Stimulated activated CD4-positive, alpha-beta T cell treated with anti-CD3 and anti-CD28 coated beads, Interleukin-12 subunit alpha, Interleukin-12 subunit beta, amount 100 ng/mL, for 4 hours (primary cell): ENCODE data around the gene SPIRE1.
"Not testable (repeated sequence)": the region's sequence is repeated elsewhere in the genome, so short reads cannot be mapped to it uniquely, and the experiment has no call there.

Experiments
- DNase-seq: peaks from one replicate; pipeline ENCODE4 v3.0.0-alpha.2; 2020

Gene SPIRE1

DNA sequence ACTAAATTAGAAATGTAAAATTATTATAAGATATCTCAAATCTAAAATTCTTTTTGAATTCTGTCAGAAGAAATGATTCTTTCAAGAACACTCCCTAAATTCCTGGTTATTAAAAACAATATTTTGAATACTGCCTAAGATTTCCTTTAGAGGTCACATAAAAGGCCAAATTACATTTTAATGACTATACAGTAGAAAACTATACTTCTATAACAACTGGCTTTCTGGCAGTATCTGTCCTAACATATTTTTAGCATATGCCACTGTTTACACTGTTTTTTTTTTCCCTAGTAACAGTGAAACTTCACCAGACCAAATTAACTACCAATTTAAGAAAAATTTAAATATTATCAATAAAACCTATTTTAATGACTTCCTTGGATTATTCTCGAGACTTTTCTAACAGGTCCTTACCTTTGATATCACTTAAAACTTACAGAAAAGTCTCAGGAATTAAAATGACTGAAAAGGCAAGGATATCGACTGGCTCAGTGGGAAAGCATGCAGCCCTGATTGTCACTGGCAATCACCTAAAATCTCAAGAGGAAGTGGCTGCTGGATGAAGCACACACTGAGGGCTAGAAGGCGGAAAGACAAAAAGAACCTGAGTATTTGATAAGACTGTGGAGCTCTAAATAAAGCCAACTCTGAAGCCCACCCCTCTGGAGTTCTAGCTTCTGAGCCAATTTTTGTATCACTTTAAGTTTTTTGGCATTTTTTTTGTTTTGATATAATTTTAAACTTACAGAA, 59.6 kb downstream of the SPIRE1 start:
- no peak for DNase-seq

DNA sequence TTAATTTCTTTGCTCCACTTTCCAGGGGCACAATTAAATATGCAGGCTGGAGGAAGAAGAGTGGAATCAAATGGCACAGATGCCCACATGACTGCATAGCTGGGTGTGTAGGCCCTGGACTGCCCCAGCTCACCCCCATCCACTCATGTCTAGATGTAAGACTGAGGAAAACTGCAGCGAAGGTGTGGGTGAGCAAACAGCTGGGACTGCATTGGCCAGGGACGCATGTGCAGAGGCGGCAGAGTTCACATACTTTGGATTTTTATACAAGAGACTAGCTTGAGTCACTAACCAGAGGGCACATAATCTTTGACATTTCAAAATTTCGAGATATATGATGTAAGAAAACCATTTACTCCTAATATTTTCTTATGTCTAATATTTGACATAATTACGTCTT, 60.1 kb downstream of the SPIRE1 start:
- DNase-seq: no peak

DNA sequence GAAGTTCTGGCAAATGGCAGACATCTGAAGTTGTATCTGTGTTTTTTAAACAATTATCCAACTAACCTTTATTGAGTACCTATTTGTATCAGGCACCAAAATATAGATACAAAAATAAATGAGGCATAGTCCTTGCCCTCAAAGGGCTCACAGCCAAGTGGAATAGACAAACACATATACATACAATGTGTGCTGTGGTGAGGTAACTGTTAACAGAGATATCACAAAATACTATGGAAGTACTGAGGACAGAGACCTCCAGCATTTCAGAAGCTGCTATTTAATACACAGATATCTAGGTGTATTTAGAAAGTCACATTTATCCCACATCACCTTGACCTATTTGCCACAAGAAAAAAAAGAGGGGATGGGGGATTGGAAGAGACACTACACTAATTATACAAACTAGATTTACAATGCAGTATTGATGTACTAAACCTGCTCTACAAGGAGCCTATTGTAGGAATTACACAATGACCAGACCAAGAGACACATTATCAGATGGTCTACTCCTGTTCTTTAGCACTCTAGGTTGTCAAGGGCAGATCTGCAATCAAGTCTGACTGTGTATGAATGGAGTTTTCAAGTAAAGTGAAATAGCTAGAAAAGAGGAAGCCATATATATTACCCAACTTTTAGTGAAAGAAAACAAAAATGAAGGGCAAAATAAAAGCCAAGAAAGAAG, 62.2 kb downstream of the SPIRE1 start:
- DNase-seq: no peak

DNA sequence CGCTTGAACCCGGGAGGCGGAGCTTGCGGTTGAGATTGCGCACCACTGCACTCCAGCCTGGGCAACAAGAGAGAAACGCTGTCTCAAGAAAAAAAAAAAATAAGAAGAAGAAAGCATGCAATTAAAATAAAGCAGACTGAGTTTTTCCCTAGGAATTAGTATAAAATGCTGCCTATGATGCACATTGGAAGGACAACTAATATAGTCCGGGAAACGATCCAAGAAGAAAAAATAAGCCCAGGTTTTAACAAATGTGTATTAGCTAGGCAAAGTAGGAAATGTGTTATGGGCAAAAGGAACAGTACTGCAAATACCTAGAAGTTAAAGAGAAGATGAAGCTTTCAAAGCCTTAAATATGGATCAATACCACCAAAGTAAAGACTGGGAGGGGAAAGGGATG, 64.0 kb downstream of the SPIRE1 start:
- DNase-seq: no peak

DNA sequence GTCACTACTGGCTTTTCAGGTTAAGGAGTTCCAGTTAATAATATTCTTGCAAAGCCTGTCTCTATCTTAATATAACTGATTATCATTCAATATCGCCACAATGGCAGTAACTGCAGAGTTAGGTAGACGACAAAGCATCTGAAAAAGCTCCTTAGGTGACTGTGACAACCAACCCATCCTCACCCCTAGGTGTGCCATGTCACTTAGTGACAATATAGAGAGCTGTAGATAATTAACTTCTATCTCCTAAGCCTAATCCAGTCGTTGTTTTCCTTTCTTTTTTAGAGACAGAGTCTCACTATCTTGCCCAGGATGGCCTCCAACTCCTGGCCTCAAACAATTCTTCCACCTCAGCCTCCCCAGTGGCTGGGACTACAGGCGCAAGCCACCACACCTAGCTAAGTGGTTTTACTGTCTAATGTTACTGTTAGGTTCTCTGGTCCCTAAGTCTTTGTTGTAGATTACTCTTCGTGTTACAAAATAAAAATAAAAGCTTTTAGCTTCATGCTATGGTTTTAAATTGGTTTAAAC, 65.2 kb downstream of the SPIRE1 start:
- DNase-seq: no peak

DNA sequence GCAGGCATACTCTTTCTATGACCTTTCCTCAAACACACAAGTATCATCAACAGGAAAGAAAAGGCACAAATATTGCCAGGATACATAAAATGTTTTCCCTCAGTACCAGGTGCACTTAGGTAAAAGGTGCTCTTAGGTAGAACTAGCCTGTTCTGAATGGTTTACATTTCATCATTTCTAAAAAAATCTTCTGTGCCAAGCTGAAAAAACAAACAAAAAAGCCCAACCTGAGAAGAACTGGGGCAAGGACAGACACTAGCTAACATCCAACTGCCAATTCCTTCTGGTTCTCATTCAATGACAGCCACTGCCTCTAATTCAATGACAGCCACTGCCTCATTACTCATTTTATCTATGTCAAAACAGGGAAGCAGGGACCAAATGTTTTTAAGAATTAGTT, 68.5 kb downstream of the SPIRE1 start:
- no peak for DNase-seq

DNA sequence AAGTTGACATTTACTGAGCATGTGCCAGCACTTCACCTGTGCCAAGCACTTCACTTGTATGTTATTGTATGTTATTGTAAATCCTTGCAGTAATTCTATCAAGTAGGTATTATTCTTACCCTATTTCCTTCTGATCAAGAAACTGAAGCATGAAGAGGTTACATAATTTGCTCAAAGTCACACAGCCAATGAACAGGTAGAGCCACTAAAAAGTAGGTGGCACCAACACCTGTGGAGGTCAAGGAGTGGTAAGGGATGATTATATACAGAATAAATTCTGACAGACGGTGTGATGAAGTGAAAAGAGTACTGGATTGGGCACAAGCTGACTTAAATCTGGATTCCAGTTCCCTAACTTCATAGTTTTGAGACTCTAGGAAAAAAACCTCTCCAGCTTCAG, 71.0 kb downstream of the SPIRE1 start:
- no peak for DNase-seq

DNA sequence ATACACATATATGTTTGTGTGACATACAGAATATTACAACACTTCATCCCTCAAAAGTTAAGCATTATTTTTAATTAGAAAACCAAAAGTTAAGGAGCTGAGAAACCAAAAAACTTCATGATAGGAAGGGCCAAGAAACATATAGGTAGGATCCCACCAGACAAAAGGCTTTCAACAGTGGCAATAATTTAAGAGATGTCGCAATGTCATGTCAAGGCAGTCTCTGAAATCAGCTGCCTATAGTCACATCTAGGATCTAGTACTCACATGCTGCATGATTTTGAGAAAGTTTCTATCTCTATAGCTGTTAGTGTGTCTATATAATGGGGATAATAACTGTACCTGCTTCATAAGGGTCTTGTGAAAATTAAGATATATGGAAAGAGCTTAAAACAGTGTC, 72.7 kb downstream of the SPIRE1 start:
- no peak for DNase-seq

DNA sequence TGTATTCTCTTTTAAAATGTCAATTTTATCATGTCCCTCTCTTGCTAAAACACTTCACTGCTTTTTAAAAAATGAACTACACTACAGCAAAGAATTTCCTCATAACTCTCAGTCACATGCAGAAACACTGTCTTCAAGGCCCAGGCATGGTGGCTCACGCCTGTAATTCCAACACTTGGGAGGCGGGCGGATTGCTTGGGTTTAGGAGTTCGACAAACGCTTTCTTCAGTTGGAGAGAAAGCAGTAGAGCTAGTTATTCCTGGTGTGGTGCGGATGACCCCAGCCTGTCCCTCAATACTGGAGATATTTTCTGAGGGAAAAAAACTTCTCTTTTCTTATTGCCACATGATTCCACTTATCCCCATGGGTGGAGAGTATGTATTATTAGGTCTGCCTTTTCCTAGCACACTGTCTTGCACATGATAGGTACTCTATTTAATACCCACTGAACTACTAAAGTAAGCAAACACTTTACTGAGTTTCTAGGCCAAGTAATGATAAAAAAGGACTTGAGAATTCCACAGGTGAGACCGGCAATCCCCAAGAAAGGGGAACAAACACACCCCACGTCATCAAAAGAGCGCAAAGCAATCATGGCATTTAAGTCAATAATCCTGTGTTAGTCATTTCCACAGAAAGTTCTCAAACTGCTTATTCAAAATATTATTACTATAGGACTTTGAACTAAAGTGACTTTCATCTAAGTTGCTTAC, 77.1 kb downstream of the SPIRE1 start:
- no peak for DNase-seq

DNA sequence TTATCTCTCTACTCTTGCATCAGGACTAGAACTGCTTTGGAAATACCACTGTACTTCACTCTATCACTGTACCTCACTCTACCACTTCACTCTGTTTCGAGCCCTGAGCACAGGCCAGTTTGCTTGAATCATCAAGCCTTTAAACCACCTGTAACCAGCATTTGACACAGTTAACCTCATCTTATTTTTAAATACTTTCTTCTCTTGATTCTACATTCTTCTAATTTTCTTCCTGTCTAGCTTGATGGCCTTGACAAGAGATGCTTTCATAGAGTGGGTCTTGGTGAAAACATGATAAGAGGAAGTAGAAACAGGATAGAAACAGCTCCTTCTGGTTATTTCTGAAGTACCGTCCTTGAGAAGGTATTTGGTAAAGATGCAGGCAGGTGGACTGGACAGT, 78.1 kb downstream of the SPIRE1 start:
- DNase-seq: no peak

DNA sequence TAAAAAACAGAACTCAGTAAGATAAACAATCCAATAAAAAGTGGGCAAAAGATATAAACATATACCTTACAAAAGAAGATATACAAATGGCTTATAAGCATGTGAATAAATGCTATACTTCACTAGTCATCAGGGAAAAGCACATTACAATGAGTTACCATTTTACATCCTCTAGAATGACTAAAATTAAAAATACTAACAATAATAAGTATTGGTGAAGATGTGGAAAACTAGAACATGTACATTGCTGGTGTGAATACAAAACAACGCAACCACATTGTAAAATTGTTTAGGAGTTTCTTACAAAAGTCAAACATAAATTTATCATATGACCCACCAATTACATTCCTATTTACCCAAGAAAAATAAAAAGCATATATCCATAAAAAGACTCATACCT, 80.1 kb downstream of the SPIRE1 start:
- DNase-seq: no peak

DNA sequence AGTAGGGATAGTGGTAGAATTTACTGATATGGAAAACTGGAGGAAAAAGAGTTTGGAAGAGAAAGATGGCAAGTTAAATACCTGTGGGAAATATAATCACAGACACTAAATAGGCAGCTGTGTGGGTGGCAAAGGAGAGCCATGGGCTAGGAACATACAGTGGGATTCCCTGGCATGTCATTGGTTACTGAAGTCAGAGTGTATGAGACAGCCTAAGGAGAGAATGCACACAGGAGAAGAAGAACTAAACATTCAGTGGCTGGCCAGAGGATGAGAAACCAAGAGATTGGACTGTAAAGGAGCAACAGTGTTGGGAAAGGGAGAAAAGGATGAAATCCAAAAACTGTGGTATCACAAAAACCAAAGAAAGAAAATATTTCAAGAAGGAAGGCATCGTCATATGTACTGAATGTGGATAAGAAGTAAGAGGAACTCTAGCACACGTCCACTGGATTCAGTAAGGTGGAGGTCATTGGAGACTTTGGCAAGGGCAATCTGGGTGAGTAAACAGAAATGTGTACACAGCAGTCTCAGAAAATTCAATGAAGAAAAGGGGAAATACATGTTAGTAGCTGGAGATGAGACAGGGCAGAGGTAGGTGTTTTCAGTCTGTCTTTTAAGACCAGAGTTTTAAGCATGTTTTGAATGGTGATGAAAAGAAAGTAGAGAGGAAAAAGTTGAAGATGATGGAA, 83.3 kb downstream of the SPIRE1 start:
- DNase-seq: no peak

DNA sequence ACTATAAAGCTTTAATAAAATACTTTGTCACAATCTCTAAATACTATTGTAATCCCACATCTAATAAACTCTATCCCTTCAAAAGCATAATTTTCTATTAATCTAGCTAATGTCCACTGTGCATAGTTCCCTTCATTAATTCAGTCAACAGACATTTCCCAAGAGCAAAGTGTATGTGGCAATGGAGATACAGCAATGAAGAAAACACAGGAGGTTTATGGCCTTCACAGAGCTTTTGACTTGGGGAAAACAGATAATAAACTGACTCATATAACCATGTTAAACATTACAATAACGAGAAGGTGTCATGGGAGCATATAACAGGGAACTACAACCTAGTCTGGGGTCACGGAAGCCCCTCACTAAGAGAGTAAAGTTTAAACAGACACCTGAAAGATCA, 86.3 kb downstream of the SPIRE1 start:
- DNase-seq: no peak

DNA sequence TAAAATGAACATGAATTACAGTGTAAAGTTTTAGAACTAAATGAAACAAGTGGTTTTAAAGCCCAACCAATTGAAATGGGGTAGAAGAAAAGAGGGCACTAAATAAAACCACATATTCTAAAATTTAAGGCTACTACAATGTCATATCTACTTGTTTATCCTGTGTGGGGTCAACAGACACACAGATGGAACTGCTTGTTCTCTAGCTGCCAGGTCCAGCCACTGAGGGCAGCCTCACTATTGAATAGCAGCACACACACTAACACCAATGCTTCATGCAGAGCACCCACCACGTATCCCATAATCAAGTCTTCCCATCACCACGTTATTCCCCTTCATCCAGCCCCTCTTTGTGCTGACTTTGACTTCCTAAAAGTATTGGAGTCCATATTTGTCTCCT, 88.1 kb downstream of the SPIRE1 start:
- DNase-seq: no peak

DNA sequence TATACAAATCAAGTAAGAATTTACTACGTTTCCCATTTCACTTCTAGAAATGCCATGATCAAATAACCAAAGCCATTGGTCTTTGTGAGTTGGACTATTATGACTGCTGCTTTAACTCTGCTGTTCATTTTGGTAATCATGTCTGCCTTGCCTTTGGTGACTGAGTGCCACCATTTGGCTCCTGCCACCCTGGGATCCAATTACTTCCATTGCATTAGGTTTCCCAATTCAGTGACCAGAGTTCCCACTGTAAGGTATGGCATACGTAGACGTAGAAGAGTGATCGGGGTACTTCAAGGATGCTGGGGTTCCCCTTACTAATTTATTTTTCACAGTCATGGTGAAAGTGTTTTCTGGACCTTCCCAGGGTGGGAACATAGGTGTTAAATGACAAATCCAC, 90.1 kb downstream of the SPIRE1 start:
- no peak for DNase-seq

DNA sequence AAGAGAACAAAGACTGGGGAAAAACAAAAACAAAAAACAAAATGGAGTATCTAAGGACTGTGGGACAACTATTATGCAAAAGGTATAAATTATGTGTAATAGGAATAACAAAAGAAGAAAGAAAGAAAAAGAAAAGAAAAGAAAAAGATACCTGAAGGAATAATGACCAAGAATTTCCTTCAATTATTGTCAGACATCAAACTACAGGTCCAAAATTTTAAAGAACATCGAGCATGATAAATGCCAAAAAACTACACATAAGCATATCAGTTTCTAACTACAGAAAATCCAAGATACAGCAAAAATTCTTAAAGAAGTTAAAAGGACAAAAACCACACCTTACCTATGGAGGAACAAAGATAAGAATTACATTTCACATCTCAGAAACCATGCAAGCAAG, 93.0 kb downstream of the SPIRE1 start:
- no peak for DNase-seq

DNA sequence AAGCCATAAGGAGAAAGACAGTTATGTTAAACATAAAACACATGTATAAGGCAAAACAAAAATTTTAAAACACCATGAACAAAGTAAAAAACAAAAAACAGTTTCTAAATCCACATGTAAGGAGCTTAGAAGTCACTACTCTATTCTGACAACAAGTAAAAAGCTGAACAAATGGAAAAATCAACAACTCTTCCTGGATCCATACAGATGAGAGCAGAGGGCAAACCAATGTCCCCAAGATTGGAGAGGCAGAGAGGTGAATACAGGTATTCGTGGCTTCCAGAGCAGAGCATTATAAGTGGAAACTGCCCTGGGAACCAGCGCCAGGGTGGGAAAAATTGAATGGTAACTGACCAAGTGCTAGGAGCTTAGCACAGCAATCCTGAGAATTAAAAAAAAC, 93.5 kb downstream of the SPIRE1 start:
- no peak for DNase-seq

DNA sequence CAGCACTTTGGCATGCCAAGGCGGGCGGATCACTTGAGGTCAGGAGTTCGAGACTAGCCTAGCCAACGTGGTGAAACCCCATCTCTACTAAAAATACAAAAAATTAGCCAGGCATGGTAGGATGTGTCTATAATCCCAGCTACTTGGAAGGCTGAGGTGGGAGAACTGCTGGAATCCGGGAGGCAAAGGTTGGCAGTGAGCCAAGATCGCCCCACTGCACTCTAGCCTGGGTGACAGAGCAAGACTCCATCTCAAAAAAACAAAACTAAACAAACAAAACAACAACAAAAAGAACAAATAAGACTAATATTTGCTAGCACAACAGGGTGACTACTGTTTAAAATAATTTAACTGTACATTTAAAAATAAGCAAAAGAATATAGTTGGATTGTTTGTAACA, 97.3 kb downstream of the SPIRE1 start:
- DNase-seq: not testable (repeated sequence)

DNA sequence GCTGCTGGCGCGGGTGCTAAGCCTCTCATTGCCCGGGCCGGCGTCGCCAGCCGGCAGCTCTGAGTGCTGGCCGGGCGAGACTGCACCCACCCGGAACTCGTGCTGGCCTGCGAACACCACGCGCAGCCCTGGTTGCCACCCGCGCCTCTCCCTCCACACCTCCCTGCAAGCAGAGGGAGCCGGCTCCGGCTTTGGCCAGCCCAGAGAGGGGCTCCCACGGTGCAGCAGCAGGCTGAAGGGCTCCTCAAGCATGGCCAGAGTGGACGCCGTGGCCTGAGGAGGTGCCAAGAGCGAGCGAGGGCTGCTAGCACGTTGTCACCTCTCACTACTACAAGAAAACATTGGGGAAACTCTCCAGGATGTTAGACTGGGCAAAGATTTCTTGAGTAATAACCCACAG, 98.6 kb downstream of the SPIRE1 start:
- no peak for DNase-seq

DNA sequence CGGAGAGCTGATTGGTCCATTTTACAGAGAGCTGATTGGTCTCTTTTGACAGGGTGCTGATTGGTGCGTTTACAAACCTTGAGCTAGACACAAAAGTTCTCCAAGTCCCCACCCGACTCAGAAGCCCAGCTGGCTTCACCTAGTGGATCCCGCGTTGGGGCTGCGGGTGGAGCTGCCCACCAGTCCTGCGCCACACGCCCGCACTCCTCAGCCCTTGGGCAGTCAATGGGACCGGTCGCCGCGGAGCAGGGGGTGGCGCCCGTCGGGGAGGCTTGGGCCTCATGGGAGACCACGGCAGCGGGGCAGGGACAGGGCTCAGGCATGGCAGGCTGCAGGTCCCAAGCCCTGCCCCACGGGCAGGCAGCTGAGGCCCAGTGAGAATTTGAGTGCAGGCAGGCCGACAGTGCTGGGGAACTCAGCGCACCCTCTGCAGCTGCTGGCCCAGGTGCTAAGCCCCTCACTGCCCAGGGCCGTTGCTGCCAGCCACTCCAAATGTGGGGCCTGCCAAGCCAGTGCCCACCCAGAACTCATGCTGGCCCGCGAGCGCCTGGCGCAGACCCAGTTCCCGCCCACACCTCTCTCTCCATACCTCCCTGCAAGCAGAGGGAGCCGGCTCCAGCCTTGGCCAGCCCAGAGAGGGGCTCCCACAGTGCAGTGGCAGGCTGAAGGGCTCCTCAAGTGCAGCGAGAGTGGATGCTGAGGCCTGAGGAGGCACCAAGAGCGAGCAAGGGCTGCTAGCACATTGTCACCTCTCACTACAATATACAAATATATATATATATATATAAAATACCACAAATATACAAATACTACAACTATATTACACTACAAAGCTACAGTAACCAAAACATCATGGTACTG, 100.7 kb downstream of the SPIRE1 start:
- DNase-seq: no peak

DNA sequence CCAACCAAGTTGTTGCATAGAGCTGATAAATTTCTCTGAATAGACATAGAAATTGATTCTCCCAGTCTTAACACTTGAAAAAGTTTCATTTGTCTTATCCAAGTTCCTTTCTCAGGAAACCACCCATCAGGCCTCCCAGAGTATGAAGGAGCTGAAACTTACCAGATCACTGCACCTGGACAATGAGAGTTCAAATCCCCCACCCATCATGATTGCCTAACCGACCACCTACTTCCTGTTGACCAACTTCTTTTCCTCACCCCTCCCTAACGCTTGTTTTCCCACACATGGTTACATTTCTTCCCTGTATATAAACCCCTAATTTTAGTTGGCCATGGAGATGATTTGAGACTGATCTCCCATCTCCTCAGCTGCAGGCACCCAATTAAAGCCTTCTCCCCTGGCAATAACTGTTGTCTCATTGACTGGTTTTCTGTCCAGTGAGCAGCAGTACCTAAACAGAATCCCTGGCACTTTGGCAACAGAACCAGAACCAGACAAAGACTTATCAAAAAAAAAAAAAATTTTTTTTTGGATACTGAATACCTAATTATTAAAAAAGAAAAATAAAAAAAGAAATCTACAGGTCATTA, 103.0 kb downstream of the SPIRE1 start:
- no peak for DNase-seq

DNA sequence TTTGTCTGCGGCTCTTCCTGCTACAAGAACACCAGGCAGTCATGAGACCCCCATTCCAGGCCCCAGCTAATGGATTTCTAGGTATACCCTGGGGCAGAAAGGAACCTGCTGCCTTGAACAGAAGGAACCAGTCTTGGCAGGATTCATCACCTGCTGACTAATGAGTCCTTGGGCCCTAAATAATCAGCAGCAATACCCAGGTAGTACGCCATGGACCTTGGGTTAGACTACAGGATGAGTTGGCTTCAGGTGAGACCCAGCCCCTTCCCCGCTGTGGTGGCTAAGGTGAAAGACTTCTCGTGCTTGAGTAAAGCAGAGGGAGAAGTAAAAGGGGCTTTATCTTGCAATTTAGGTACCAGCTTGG, 105.0 kb downstream of the SPIRE1 start:
- DNase-seq: no peak
